ENCODE data around the gene FH.

DNA sequence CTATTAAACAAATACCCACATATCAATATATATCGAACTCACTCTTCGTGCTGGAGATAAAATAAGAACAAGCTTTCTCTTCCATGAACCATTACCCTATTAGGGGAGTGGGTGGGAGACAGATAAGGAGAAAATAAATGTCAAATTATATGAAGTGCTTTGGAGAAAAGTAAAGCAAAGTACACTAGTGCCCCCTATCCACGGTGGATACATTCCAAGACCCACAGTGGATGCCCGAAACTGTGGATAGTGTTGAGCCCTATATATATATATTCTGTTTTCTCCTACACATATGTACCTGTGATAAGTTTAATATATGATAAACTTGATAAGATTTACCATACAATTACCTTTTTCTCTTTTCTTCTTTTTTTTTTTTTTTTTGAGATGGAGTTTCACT lies 54.6 kb downstream of the FH start:
- TF ChIP-seq, protein P1, sequence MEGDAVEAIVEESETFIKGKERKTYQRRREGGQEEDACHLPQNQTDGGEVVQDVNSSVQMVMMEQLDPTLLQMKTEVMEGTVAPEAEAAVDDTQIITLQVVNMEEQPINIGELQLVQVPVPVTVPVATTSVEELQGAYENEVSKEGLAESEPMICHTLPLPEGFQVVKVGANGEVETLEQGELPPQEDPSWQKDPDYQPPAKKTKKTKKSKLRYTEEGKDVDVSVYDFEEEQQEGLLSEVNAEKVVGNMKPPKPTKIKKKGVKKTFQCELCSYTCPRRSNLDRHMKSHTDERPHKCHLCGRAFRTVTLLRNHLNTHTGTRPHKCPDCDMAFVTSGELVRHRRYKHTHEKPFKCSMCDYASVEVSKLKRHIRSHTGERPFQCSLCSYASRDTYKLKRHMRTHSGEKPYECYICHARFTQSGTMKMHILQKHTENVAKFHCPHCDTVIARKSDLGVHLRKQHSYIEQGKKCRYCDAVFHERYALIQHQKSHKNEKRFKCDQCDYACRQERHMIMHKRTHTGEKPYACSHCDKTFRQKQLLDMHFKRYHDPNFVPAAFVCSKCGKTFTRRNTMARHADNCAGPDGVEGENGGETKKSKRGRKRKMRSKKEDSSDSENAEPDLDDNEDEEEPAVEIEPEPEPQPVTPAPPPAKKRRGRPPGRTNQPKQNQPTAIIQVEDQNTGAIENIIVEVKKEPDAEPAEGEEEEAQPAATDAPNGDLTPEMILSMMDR (optimal IDR thresholded peaks at IDR 0.05 in 1 of 3, IDR thresholded peaks at IDR 0.05 in 1 of 3, conservative IDR thresholded peaks at IDR 0.05 in 1 of 3; ENCODE audit: extremely low read depth in 1 of 3, insufficient read depth in 2 of 3, low read length in 3 of 3), result no peak
- no peak for TF ChIP-seq EZH2 (IDR thresholded peaks at IDR 0.05; ENCODE audit: low read length)

Data from keratinocyte (primary cell).